ENCODE data around the gene CIROP. TPM values are rescaled to one million over a fixed set of nuclear protein-coding genes. Genes with fewer than 3 reads are reported as not detected.

The CIROP gene
- total RNA-seq, 2 experiments from 2014 or later: not detected

DNA sequence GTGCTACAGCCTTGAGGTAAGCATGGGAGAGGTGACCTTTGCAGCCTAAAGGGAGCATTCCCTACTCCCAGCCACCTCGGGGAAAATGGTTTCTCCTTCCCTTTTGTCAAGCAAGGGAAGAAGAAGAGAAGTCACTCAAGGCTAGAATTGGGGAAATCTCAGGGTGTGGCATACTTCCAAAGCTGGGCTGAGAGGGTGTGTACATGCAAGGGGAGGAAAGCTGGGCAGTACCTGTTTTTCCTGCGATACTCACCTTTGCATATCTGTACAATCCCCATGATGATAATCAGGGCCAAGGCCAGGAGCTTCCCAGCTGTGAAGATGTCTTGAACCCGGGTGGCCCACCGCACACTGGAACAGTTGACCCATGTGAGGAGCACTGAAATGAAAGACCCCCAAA, 38.0 kb upstream of the CIROP start:
- H3K27me3 Mint-ChIP-seq: no peaks in the 10 kb centered on the region
- no peak overlapping the region for H3K4me3 Mint-ChIP-seq
- H3K9me3 Mint-ChIP-seq: no peaks in the 10 kb centered on the region
- no peak overlapping the region for H3K27ac Mint-ChIP-seq
- ChIA-PET CTCF (no interaction called here), POLR2A (no interaction called here)
- intact Hi-C loops (cut with micrococcal nuclease): no loop called here
- H3K4me1 Mint-ChIP-seq (ENCODE audit: low read depth): no peaks in the 10 kb centered on the region
- no peak for DNase-seq
- H3K36me3 Mint-ChIP-seq: no peaks in the 10 kb centered on the region

DNA sequence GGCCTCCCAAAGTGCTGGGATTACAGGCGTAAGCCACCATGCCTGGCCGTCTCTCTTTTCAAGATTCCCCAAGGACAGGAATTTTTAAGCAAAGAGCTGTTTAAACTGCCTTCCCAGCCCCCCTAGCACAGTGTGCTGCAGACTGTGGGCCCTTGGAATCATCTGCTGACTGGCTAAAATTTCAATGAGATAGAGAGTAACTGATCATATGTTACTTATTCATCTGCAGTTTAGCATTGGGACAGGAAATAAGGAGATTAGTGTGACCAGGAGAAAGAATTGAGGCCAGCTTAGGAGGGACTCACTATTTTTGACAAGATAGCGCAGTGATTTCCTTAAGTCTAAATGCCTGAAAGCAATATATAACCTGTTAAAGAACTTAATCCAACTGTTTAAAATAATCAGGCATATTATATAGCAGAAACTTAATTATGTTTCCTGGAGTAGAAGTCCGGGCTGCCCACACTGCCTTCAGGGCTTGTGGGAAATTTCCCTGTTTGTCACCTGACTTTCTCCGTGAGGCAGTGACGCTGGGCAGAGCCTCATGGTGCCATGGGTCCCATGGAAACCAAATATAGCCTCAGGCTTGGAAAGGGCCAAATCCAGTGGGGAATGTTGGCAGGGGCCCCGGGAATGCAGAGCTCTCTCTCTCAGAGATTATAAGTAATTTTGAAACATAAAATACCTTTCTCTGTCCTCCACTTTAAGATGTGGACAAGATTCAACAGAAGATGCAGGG, 37.1 kb upstream of the CIROP start:
- DNase-seq: no peak
- Mint-ChIP-seq H3K27ac (no peak overlapping the region), H3K4me1 (ENCODE audit: low read depth) (no peaks in the 10 kb centered on the region), H3K4me3 (no peak overlapping the region), H3K27me3 (no peaks in the 10 kb centered on the region), H3K9me3 (no peaks in the 10 kb centered on the region), H3K36me3 (no peaks in the 10 kb centered on the region)
- intact Hi-C loops (cut with micrococcal nuclease): no loop called here
- ChIA-PET CTCF (interaction anchor here (1.1 kb wide), 1 partner anchor 22 kb away, joined by 5 read pairs; no protein-coding TSS in a partner anchor), POLR2A (no interaction called here)

DNA sequence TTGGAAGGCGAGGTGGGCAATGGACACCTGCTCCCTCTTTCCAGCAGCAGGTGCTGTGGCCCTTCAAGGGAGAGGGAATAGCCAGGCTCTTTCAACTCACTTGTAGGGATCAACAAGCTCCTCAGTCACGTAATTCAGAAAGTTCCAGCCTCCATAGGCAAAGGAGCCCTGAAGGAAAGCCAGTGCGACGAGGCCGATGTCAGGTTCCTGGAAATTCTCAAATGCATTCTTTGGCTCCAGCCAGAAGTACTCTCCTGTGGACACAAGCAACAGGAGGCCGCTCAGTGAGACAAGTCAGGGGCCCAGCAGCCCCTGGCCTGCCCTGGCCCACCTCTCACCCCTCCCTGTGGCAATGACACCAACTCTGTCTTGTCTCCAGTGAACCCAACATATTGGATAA, 35.6 kb upstream of the CIROP start:
- no peak for DNase-seq
- H3K27ac Mint-ChIP-seq: no peak overlapping the region
- no peaks in the 10 kb centered on the region for H3K4me1 Mint-ChIP-seq (ENCODE audit: low read depth)
- no peaks in the 10 kb centered on the region for H3K27me3 Mint-ChIP-seq
- CTCF ChIA-PET: no interaction called here
- H3K4me3 Mint-ChIP-seq: no peak overlapping the region
- intact Hi-C loops (cut with micrococcal nuclease): no loop called here
- no peaks in the 10 kb centered on the region for H3K36me3 Mint-ChIP-seq
- POLR2A ChIA-PET: interaction anchor here (0.5 kb wide), 1 partner anchor 138 kb away, joined by 3 read pairs; no protein-coding TSS in a partner anchor
- no peaks in the 10 kb centered on the region for H3K9me3 Mint-ChIP-seq

DNA sequence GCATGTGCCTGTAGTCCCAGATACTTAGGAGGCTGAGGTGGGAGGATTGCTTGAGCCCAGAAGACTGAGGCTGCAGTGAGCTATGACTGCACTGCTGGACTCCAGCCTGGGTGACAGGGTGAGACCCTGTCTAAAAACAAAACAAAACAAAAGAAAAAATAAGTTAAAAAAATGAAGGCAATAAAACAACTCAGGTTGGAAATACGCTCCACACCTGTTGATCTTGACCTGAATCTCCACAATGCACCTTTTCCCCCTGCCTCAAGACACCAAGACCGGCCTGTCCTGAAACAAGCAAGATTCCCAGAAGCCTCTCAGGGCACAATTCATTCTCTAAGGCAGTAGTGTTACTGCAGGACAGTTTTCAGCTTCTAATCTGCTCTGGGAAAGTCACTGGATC, 35.1 kb upstream of the CIROP start:
- H3K27me3 Mint-ChIP-seq: no peaks in the 10 kb centered on the region

DNA sequence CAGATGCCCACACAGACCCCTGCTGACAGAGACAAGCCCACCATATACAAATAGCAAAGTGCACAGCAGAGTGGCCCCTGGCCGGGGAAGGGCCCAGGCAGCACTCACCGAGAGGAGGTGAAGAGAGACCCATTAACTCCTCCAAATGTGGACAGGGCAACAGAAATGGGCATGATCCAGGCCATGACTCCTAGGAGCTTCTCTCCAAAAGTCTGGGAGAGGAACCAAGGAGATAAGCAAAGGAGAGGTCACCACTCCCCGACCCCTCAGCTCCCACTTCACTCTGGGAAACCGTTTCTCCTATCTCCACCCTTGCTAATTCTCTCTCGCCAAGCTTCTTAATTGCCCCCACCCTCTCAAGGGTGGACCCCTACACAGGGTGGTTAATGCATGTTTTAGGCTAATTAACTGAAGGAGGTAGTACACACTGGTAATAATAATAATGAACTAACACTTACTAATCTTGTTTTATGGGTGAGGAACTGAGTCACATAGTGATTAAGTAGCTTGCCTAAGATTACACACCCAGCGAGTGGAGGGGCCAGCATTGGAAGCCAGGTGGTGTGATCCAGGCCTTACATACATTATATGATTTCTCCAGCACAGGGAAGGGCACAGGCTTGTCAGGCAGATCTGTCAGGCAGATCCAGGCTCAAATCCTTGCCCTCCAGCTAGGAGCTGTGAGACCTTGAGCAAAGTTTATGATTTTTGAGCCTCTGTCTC, 33.2 kb upstream of the CIROP start:
- no peak for DNase-seq
- Mint-ChIP-seq H3K27ac (no peak overlapping the region), H3K4me3 (no peak overlapping the region), H3K9me3 (no peaks in the 10 kb centered on the region), H3K4me1 (ENCODE audit: low read depth) (no peaks in the 10 kb centered on the region), H3K36me3 (no peaks in the 10 kb centered on the region), H3K27me3 (no peaks in the 10 kb centered on the region)
- CTCF ChIA-PET: interaction anchor here (2.3 kb wide), 1 partner anchor 17 kb away, joined by 8 read pairs; no protein-coding TSS in a partner anchor
- POLR2A ChIA-PET: no interaction called here
- intact Hi-C loops (cut with micrococcal nuclease): no loop called here

More for the DNA sequence above, 35.1 kb upstream of the CIROP start:
- ChIA-PET POLR2A (interaction anchor here (0.6 kb wide), 1 partner anchor 37 kb away, joined by 3 read pairs; no protein-coding TSS in a partner anchor), CTCF (no interaction called here)
- Mint-ChIP-seq H3K4me1 (ENCODE audit: low read depth) (no peaks in the 10 kb centered on the region), H3K9me3 (no peaks in the 10 kb centered on the region), H3K36me3 (no peaks in the 10 kb centered on the region), H3K4me3 (no peak overlapping the region), H3K27ac (no peak overlapping the region)
- intact Hi-C loops (cut with micrococcal nuclease): no loop called here
- DNase-seq: no peak

DNA sequence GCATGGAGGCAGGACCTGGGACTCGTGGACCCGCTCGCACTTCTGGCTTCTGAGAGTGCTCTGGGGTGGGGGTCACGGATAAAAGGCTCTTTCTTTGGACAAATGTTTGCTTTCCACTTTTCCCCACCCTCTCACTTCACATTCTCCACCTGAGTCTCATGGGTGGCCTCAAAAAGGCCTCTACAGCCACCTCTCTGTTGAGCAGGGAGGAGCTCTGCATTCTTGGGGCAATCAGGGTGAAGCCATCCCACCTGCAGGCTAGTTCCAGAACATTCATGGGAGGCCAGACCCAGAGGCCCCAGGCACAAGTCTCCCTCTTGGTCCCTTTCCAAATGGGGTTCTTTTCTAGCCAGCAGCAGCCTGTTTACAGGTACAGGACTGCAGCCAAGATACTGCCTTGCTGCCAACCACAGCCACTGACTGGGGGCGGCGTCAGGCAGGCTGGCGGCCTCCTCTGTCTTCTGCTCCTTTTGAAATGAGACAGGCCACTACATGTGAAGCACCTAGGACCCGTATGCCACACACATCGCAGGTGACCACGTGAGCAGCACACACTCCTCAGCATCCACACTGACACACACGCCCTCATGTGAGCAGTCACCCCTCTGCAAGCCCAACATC, 32.5 kb upstream of the CIROP start:
- ChIA-PET POLR2A (no interaction called here), CTCF (interaction anchor here (2.3 kb wide), 1 partner anchor 16 kb away, joined by 8 read pairs; no protein-coding TSS in a partner anchor)
- Mint-ChIP-seq H3K27me3 (no peaks in the 10 kb centered on the region), H3K4me1 (ENCODE audit: low read depth) (no peaks in the 10 kb centered on the region), H3K4me3 (no peak overlapping the region), H3K36me3 (no peaks in the 10 kb centered on the region), H3K27ac (no peak overlapping the region), H3K9me3 (no peaks in the 10 kb centered on the region)
- intact Hi-C loops (cut with micrococcal nuclease): no loop called here
- DNase-seq: no peak

DNA sequence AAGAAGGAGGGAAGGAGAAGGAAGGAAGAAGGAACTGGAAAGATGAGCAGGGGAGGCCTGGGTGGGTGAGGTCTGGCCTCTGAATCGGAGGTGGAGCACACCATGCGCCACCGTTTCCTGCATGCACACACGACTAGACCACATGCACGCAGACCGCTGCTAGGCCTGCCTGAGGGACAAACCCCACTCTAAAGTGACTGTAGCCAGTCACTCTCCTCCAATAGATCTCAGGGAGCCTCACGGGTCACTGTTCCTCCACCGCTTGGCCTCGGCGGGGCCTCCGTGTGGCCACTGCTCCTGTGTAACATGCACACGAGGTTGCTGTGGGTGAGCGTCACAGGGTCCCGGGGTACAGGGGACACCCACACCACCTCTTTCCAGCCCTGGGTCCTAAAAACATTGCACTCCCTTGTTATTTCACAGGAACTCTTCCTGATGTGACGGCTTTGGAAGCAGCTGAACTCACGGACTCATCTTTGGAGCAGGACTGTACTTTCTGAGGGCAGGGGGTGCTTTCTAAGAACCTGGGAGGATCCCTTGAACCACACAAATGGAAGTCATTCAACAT, 31.9 kb upstream of the CIROP start:
- ChIA-PET CTCF (interaction anchor here (2.3 kb wide), 1 partner anchor 16 kb away, joined by 8 read pairs; no protein-coding TSS in a partner anchor), POLR2A (no interaction called here)
- Mint-ChIP-seq H3K9me3 (no peaks in the 10 kb centered on the region), H3K27ac (no peak overlapping the region), H3K36me3 (no peaks in the 10 kb centered on the region), H3K4me3 (no peak overlapping the region), H3K4me1 (ENCODE audit: low read depth) (no peaks in the 10 kb centered on the region), H3K27me3 (no peaks in the 10 kb centered on the region)
- no peak for DNase-seq
- intact Hi-C loops (cut with micrococcal nuclease): no loop called here

DNA sequence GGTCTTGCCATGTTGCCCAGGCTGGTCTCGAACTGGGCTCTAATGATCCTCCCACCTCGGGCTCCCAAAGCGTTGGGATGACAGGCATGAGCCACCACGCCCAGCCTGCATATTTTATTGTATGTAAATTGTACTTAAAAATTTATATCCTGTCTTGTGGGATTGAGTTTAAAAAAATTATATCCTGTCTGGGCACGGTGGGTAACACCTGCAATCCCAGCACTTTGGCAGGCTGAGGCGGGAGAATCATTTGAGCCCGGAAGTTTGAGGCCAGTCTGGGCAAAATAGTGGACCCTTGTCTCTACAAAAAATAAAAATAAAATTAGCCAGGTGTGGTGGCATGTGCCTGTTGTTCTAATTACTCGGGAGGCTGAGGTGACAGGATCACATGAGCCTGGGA, 28.2 kb upstream of the CIROP start:
- intact Hi-C loops (cut with micrococcal nuclease): no loop called here
- no peak overlapping the region for H3K4me3 Mint-ChIP-seq
- H3K27ac Mint-ChIP-seq: no peak overlapping the region
- CTCF ChIA-PET: interaction anchor here (1.5 kb wide), 1 partner anchor 12 kb away, joined by 4 read pairs; no protein-coding TSS in a partner anchor
- H3K36me3 Mint-ChIP-seq: no peaks in the 10 kb centered on the region
- H3K9me3 Mint-ChIP-seq: no peaks in the 10 kb centered on the region
- no peak for DNase-seq
- POLR2A ChIA-PET: no interaction called here
- H3K4me1 Mint-ChIP-seq (ENCODE audit: low read depth): peaks cover 5% of the 10 kb centered on the region
- H3K27me3 Mint-ChIP-seq: peaks cover 3% of the 10 kb centered on the region

DNA sequence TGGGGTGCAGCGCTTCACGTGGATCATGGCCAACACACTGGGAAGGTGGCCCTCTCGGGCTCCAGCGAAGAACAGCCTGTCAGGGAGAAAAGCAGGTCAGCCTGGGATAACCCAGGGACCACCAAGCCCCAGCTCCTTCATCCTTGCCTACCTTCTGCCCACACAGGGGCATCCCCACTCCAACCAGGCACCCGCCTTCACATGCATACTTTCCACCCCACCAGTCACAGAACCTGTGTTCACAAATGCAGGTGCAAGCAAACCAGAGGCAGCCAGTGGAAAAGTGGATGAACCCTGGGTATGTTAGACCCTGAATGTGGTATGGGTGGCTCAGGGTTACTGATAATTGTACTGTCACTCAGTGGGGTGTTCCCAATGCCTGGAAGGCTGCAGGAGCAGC, 26.7 kb upstream of the CIROP start:
- CTCF ChIA-PET: interaction anchor here (4.5 kb wide), 1 partner anchor 11 kb away, joined by 35 read pairs; no protein-coding TSS in a partner anchor
- no peak overlapping the region for H3K27ac Mint-ChIP-seq

DNA sequence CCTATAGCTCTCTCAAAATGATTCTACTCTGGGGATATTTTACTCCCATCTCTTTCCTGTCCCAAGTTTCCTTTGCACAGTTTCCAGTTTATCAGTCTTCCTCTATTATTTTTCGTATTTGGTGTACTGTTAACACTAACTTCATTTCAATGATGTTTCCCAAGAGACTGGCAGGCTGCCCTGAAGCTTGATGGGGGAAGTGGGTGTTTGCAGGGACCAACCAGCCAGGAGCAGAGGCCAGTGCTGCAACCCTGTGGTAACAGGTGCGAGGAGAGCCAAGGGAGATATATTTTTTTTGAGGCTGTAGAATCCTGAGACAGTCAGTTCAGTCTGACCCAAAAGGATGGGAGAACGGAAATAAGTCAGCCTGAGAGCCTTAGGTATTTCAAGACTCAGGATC, 26.1 kb upstream of the CIROP start:
- POLR2A ChIA-PET: no interaction called here
- H3K4me3 Mint-ChIP-seq: no peak overlapping the region

More for the DNA sequence above, 26.7 kb upstream of the CIROP start:
- H3K36me3 Mint-ChIP-seq: no peaks in the 10 kb centered on the region
- no peak overlapping the region for H3K4me3 Mint-ChIP-seq
- H3K4me1 Mint-ChIP-seq (ENCODE audit: low read depth): peaks cover 7% of the 10 kb centered on the region
- no peak for DNase-seq
- POLR2A ChIA-PET: no interaction called here
- peaks cover 3% of the 10 kb centered on the region for H3K27me3 Mint-ChIP-seq
- intact Hi-C loops (cut with micrococcal nuclease): no loop called here
- no peaks in the 10 kb centered on the region for H3K9me3 Mint-ChIP-seq

DNA sequence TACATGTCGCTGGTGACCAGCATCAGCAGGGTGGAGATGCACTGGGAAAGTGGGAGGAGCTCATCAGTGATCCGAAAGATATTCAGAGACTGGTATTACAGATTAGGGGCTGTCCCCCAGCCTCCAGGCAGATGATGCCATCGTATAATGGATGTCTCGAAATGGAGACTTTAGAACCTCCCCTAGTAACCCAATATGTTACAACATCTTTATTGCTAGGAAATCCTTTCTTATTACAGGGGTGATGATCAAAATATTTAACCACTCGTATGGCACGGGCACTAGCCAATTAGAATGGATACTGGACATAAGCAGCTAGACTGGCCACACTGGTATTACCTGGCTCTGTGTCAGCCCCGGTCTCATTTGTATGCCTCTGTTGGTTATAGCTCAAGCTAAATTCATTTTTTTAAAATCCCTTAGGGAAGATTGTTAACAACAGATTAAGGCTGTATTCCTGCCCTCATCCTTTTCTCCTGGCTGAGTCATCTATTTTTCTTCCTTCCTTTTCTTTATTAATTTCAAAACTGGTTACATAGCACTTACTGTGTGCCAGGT, 25.0 kb upstream of the CIROP start:
- DNase-seq: no peak
- H3K36me3 Mint-ChIP-seq: no peaks in the 10 kb centered on the region
- H3K4me3 Mint-ChIP-seq: no peak overlapping the region
- H3K27ac Mint-ChIP-seq: no peak overlapping the region
- no peaks in the 10 kb centered on the region for H3K9me3 Mint-ChIP-seq
- intact Hi-C loops (cut with micrococcal nuclease): no loop called here
- POLR2A ChIA-PET: no interaction called here
- H3K27me3 Mint-ChIP-seq: peaks cover 3% of the 10 kb centered on the region
- peaks cover 7% of the 10 kb centered on the region for H3K4me1 Mint-ChIP-seq (ENCODE audit: low read depth)
- CTCF ChIA-PET: interaction anchor here (0.8 to 4.5 kb wide), 2 partner anchors 9 to 57 kb away, joined by 3 to 35 read pairs; no protein-coding TSS in a partner anchor

More for the DNA sequence above, 26.1 kb upstream of the CIROP start:
- CTCF ChIA-PET: interaction anchor here (0.6 to 4.5 kb wide), 2 partner anchors 10 to 41 kb away, joined by 6 to 35 read pairs; no protein-coding TSS in a partner anchor
- Mint-ChIP-seq H3K27ac (no peak overlapping the region), H3K36me3 (no peaks in the 10 kb centered on the region), H3K4me1 (ENCODE audit: low read depth) (peaks cover 7% of the 10 kb centered on the region), H3K27me3 (peaks cover 3% of the 10 kb centered on the region), H3K9me3 (no peaks in the 10 kb centered on the region)
- no peak for DNase-seq
- intact Hi-C loops (cut with micrococcal nuclease): no loop called here

All from activated CD4-positive, alpha-beta memory T cell treated with anti-CD3 and anti-CD28 coated beads for 36 hours (primary cell).